IMR-90 (cell line): ENCODE measurements around the gene SKIL.

Experiments used
- BHLHE40 ChIP-seq: fragments of 150-350 bp; IDR thresholded peaks from 2 replicates; pipeline ENCODE4 v1.6.1; 2016; ENCODE audit warnings: mild to moderate bottlenecking, low read depth, low read length
- CEBPB ChIP-seq: IDR thresholded peaks from 2 replicates; pipeline ENCODE4 v1.6.1; 2012; ENCODE audit warnings: low read depth, low read length, improper control_type of control experiment
- CTCF ChIP-seq: conservative IDR thresholded peaks from 2 replicates; pipeline ENCODE4 v1.5.1; 2012; ENCODE audit warnings: mild to moderate bottlenecking, low read depth, low read length, improper control_type of control experiment
- FOS ChIP-seq: fragments of 150-350 bp; IDR thresholded peaks from 2 replicates; pipeline ENCODE4 v1.6.1; 2016; ENCODE audit warnings: low read depth, low read length
- MAZ ChIP-seq: IDR thresholded peaks from 2 replicates; pipeline ENCODE4 v1.6.1; 2012; ENCODE audit warnings: low read depth, mild to moderate bottlenecking, low read length, improper control_type of control experiment, moderate library complexity, borderline replicate concordance
- MXI1 ChIP-seq: IDR thresholded peaks from 2 replicates; pipeline ENCODE4 v1.6.1; 2012; ENCODE audit warnings: low read depth, mild to moderate bottlenecking, low read length, moderate library complexity, borderline replicate concordance
- NFE2L2 ChIP-seq: fragments of 150-350 bp; IDR thresholded peaks from 2 replicates; pipeline ENCODE4 v1.6.1; 2016; ENCODE audit warnings: low read depth, mild to moderate bottlenecking, low read length
- POLR2A ChIP-seq: IDR thresholded peaks from 2 replicates; pipeline ENCODE4 v1.6.1; 2012; ENCODE audit warnings: mild to moderate bottlenecking, low read depth, low read length
- RAD21 ChIP-seq: IDR thresholded peaks from 2 replicates; pipeline ENCODE4 v1.6.1; 2012; ENCODE audit warnings: low read length, improper control_type of control experiment
- RCOR1 ChIP-seq: IDR thresholded peaks from 2 replicates; pipeline ENCODE4 v1.6.1; 2012; ENCODE audit warnings: mild to moderate bottlenecking, low read length, improper control_type of control experiment; ENCODE audit not compliant: insufficient replicate concordance
- RFX5 ChIP-seq: IDR thresholded peaks from 2 replicates; pipeline ENCODE4 v1.8.0; 2012; ENCODE audit warnings: low read depth, mild to moderate bottlenecking, low read length, moderate library complexity
- SMC3 ChIP-seq: fragments of 150-350 bp; IDR thresholded peaks from 2 replicates; pipeline ENCODE4 v1.6.1; 2016; ENCODE audit warnings: low read depth, mild to moderate bottlenecking, antibody characterized with exemption, low read length, moderate library complexity
- TF ChIP-seq, protein P1 (sequence below): fragments of 150-350 bp; IDR thresholded peaks from 2 replicates; pipeline ENCODE4 v1.6.1; 2017; ENCODE audit warnings: mild to moderate bottlenecking, antibody characterized with exemption, low read length, low read depth
- TF ChIP-seq, protein P2 (sequence below): fragments of 150-350 bp; IDR thresholded peaks from 2 replicates; pipeline ENCODE4 v1.6.1; 2016; ENCODE audit warnings: low read depth, mild to moderate bottlenecking, low read length, moderate library complexity, borderline replicate concordance

DNA sequence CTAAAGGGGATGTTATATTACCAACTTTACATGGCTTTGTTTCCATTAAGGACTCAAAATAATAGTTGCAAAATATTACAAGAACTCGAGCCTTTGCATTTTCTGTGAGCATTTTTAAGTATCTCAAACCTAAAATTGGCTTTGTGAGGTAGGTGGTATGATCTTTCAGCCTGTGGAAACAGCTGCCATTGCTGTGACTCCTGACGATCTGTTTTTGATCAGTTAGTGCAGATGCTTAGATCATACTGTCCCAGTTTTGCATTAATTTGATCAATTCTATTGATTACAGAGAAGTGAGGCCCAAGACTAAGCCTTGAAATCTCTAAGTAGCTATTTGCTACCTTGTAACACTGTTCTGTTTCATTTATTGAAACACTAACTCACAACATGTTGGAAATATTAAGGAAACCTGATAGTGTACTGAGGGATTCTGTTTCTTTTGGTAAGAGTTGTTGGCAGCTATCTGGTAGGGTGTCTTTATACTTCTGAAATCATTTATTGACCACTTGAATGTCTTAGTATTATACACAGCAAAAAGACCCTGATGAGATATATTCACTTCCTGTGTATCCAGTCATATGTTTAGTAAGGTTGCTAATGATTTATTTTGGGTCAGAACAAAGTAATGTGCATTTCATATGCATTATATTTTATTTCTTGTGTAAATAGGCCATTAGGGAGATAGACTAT lies 14.8 kb downstream of the SKIL start:
- TF ChIP-seq BHLHE40: no peak
- no peak for TF ChIP-seq CTCF
- no peak for TF ChIP-seq MXI1
- TF ChIP-seq, protein P1, sequence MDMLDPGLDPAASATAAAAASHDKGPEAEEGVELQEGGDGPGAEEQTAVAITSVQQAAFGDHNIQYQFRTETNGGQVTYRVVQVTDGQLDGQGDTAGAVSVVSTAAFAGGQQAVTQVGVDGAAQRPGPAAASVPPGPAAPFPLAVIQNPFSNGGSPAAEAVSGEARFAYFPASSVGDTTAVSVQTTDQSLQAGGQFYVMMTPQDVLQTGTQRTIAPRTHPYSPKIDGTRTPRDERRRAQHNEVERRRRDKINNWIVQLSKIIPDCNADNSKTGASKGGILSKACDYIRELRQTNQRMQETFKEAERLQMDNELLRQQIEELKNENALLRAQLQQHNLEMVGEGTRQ: no peak
- TF ChIP-seq POLR2A: peak; percentile 43; the same call in 1 of the 2 replicates
- TF ChIP-seq MAZ: no peak
- TF ChIP-seq RFX5: no peak
- TF ChIP-seq RAD21: no peak
- TF ChIP-seq SMC3: no peak
- no peak for TF ChIP-seq FOS
- TF ChIP-seq RCOR1: no peak
- no peak for TF ChIP-seq CEBPB
- TF ChIP-seq, protein P2, sequence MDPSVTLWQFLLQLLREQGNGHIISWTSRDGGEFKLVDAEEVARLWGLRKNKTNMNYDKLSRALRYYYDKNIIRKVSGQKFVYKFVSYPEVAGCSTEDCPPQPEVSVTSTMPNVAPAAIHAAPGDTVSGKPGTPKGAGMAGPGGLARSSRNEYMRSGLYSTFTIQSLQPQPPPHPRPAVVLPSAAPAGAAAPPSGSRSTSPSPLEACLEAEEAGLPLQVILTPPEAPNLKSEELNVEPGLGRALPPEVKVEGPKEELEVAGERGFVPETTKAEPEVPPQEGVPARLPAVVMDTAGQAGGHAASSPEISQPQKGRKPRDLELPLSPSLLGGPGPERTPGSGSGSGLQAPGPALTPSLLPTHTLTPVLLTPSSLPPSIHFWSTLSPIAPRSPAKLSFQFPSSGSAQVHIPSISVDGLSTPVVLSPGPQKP: no peak
- TF ChIP-seq NFE2L2: no peak
